Activated CD4-positive, CD25-positive, alpha-beta regulatory T cell treated with anti-CD3 and anti-CD28 coated beads, Interleukin-2, amount 50 U/mL, for 24 hours (primary cell): ENCODE data around the gene ARSA.
"Not testable (repeated sequence)": the region's sequence is repeated elsewhere in the genome, so short reads cannot be mapped to it uniquely, and the experiment has no call there.

ENCODE experiments used
- ATAC-seq, 2 donors: fragments of 150-1000 bp; cut with Tn5 transposase; one replicate each; pipeline ENCODE4 v1.10.0; 2021; ENCODE audit warnings: mild to moderate bottlenecking in 1 of 2, moderate library complexity in 1 of 2

ARSA gene

GRCh38 chr22:50627642-50628542 lies at the start of gene ARSA:
TSS of gene ARSA (minus strand) at chr22:50628152. CDS start at chr22:50627779, 373 bp downstream.
- peak; percentile 92 to 95 for ATAC-seq

GRCh38 chr22:50676661-50677492 lies 48.9 kb upstream of the ARSA start:
- ATAC-seq, result no peak

- ATAC-seq, result no peak
Observed at GRCh38 chr22:50676180-50676636, 48.3 kb upstream of the ARSA start.

GRCh38 chr22:50675553-50676179 lies 47.7 kb upstream of the ARSA start:
- peak in 1 of 2 donors; percentile 30 for ATAC-seq

- peak; percentile 29 to 34 for ATAC-seq
Observed at GRCh38 chr22:50674606-50675552, 46.9 kb upstream of the ARSA start.

- ATAC-seq, result no peak
Observed at GRCh38 chr22:50674130-50674500, 46.2 kb upstream of the ARSA start.

- ATAC-seq, result no peak
Observed at GRCh38 chr22:50673231-50674129, 45.5 kb upstream of the ARSA start.

GRCh38 chr22:50672471-50673230 lies 44.7 kb upstream of the ARSA start, which contains the start of gene SHANK3:
TSS of gene SHANK3 (plus strand) at chr22:50672823.
- ATAC-seq, result no peak

GRCh38 chr22:50672041-50672440 lies 44.1 kb upstream of the ARSA start:
- ATAC-seq, result no peak

- no peak for ATAC-seq
Observed at GRCh38 chr22:50671641-50672040, 43.7 kb upstream of the ARSA start.

- ATAC-seq, result no peak
Observed at GRCh38 chr22:50670914-50671538, 43.1 kb upstream of the ARSA start.

GRCh38 chr22:50670513-50670912 lies 42.6 kb upstream of the ARSA start:
- no peak for ATAC-seq

GRCh38 chr22:50665738-50666137 lies 37.8 kb upstream of the ARSA start:
- no peak for ATAC-seq

GRCh38 chr22:50665212-50665611 lies 37.3 kb upstream of the ARSA start:
- no peak for ATAC-seq

- ATAC-seq, result no peak
Observed at GRCh38 chr22:50660306-50660705, 32.4 kb upstream of the ARSA start.

GRCh38 chr22:50659711-50660110 lies 31.8 kb upstream of the ARSA start:
- ATAC-seq, result not testable (repeated sequence)

- no peak for ATAC-seq
Observed at GRCh38 chr22:50657925-50658324, 30.0 kb upstream of the ARSA start.

- ATAC-seq, result no peak
Observed at GRCh38 chr22:50656122-50657070, 28.4 kb upstream of the ARSA start.
